Endothelial cell of umbilical vein (primary cell): ENCODE data around the gene UBAC1. TPM values are rescaled to one million over a fixed set of nuclear protein-coding genes. Genes with fewer than 3 reads are reported as not detected.
A peak's percentile ranks its signal among the peaks of the same experiment; 100 is the strongest.

Source experiments
- BruUV-seq: library from RNA; stranded (reverse); fragments of 400-500 nt; replicated peaks from 2 replicates; lab custom pipeline; 2021; lab: Mats Ljungman, UMichigan
- CTCF ChIA-PET: fragments of 300-600, 350-600 bp; sonication (Branson Sonifier 250); formaldehyde crosslinking; loops from one replicate; lab custom pipeline; 2021; ENCODE audit warnings: antibody characterized with exemption, inconsistent platforms; lab: Charles Lee
- POLR2A ChIA-PET: fragments of 300-600, 350-600 bp; sonication (Branson Sonifier 250); formaldehyde crosslinking; loops from one replicate; lab custom pipeline; 2021; ENCODE audit warnings: antibody characterized with exemption, inconsistent platforms; lab: Charles Lee
- DNase-seq: peaks from one replicate; pipeline ENCODE4 v3.0.0-alpha.2; 2011; ENCODE audit warnings: low read depth, low spot score
- FAIRE-seq: peaks from 2 replicates; lab custom pipeline; 2011; peaks lifted over from hg19 to GRCh38; lab: Jason Lieb, UNC
- H2AFZ ChIP-seq: 2 replicates; pipeline ENCODE4 v1.6.0; 2012; ENCODE audit warnings: low read depth, low read length, control low read depth, inconsistent platforms
- H3K27ac ChIP-seq: 2 replicates; pipeline ENCODE4 v1.5.1; 2011; ENCODE audit warnings: low read depth, mild to moderate bottlenecking, control low read depth, low read length, moderate library complexity; ENCODE audit not compliant: insufficient read depth
- H3K27me3 ChIP-seq, 2 experiments: 2 replicates each; pipeline versions ENCODE4 v1.6.0 to v1.6.1; 2011; ENCODE audit warnings: low read length in 2 of 2, mixed read lengths in 1 of 2; ENCODE audit not compliant: control insufficient read depth in 2 of 2, insufficient read depth in 2 of 2
- H3K36me3 ChIP-seq, 2 experiments: 2 replicates in 1 of 2; 3 replicates in 1 of 2; pipeline ENCODE4 v1.5.1; 2011; ENCODE audit warnings: low read length in 2 of 2, mild to moderate bottlenecking in 1 of 2, moderate library complexity in 1 of 2; ENCODE audit not compliant: control insufficient read depth in 2 of 2, insufficient read depth in 2 of 2; ENCODE audit errors: extremely low read depth in 1 of 2
- H3K4me1 ChIP-seq: 3 replicates; pipeline ENCODE4 v1.5.1; 2011; ENCODE audit warnings: mild to moderate bottlenecking, low read length; ENCODE audit not compliant: control insufficient read depth, insufficient read depth; ENCODE audit errors: extremely low read depth
- H3K4me2 ChIP-seq: 2 replicates; pipeline ENCODE4 v1.6.1; 2011; ENCODE audit warnings: low read length, control low read depth, mixed read lengths; ENCODE audit not compliant: insufficient read depth
- H3K4me3 ChIP-seq, 3 experiments: fragments of 200-600 bp in 1 of 3; sonication (generic), shearing (Covaris generic) in 1 of 3; replicated peaks in 1 of 3; 2 replicates each; pipeline ENCODE4 v1.5.1; 2011 to 2016; ENCODE audit warnings: control low read depth in 3 of 3, low read length in 3 of 3, mild to moderate bottlenecking in 2 of 3, inconsistent platforms in 1 of 3, low read depth in 1 of 3, moderate library complexity in 1 of 3; ENCODE audit not compliant: insufficient read depth in 1 of 3
- H3K79me2 ChIP-seq: 2 replicates; pipeline ENCODE4 v1.6.0; 2012; ENCODE audit warnings: low read length, inconsistent platforms; ENCODE audit not compliant: control insufficient read depth, insufficient read depth
- H3K9ac ChIP-seq: replicated peaks from 2 replicates; pipeline ENCODE3; 2011; ENCODE audit warnings: low read length, control low read depth; ENCODE audit not compliant: insufficient read depth; ENCODE audit errors: extremely low read depth
- H3K9me1 ChIP-seq: replicated peaks from 3 replicates; pipeline ENCODE4 v1.6.0; 2011; ENCODE audit warnings: mild to moderate bottlenecking, low read length; ENCODE audit not compliant: control insufficient read depth, insufficient read depth; ENCODE audit errors: extremely low read depth
- H3K9me3 ChIP-seq: replicated peaks from 2 replicates; pipeline ENCODE4 v1.5.1; 2012; ENCODE audit warnings: low read length, inconsistent platforms; ENCODE audit not compliant: control insufficient read depth, insufficient read depth
- H4K20me1 ChIP-seq: replicated peaks from 2 replicates; pipeline ENCODE3; 2011; ENCODE audit warnings: mild to moderate bottlenecking, low read length; ENCODE audit not compliant: control insufficient read depth, insufficient read depth; ENCODE audit errors: extremely low read depth
- CTCF ChIP-seq, 2 donors: IDR thresholded peaks; 1 replicate in 1 of 2; 2 replicates in 1 of 2; pipeline ENCODE4 v1.5.1; 2011; ENCODE audit warnings: low read length in 2 of 2, mild to moderate bottlenecking in 2 of 2, moderate library complexity in 2 of 2, control low read depth in 1 of 2, inconsistent platforms in 1 of 2, low read depth in 1 of 2; ENCODE audit not compliant: insufficient read depth in 1 of 2; ENCODE audit errors: extremely low read depth in 1 of 2
- EZH2 ChIP-seq: IDR thresholded peaks from 2 replicates; pipeline ENCODE4 v1.6.1; 2012; ENCODE audit warnings: borderline replicate concordance, low read depth, mild to moderate bottlenecking, moderate library complexity, low read length, inconsistent platforms; ENCODE audit not compliant: severe bottlenecking
- FOS ChIP-seq: IDR thresholded peaks from 2 replicates; pipeline ENCODE4 v1.6.1; 2011; ENCODE audit warnings: mild to moderate bottlenecking, low read length, moderate library complexity, borderline replicate concordance; ENCODE audit not compliant: insufficient read depth
- GATA2 ChIP-seq: IDR thresholded peaks from 2 replicates; pipeline ENCODE4 v1.7.0; 2011; ENCODE audit warnings: low read depth, mild to moderate bottlenecking, moderate library complexity, mixed read lengths, low read length; ENCODE audit not compliant: insufficient read length, insufficient read depth
- JUN ChIP-seq: IDR thresholded peaks from 2 replicates; pipeline ENCODE4 v1.6.1; 2011; ENCODE audit warnings: borderline replicate concordance, low read depth; ENCODE audit not compliant: insufficient read length, insufficient read depth
- MYC ChIP-seq: IDR thresholded peaks from one replicate; pipeline ENCODE4 v1.6.1; 2011; ENCODE audit warnings: mild to moderate bottlenecking, low read depth, low read length
- POLR2A ChIP-seq: IDR thresholded peaks from 2 replicates; pipeline ENCODE4 v1.6.1; 2012; ENCODE audit warnings: low read depth, mild to moderate bottlenecking, control low read depth, low read length
- dilution Hi-C: fragments of 300-500 bp; cut with MboI; formaldehyde crosslinking; loops from one replicate; pipeline ENCODE4 v1.15.0; 2019; ENCODE audit warnings: low sequenced_read_pairs; ENCODE audit not compliant: extremely low pct_ligation_motif_present
- intact Hi-C: fragments of 100-400 bp; cut with micrococcal nuclease; formaldehyde crosslinking; loops from one replicate; pipeline ENCODE4 v1.10.0; 2022
- polyA plus RNA-seq, 4 experiments: library from polyadenylated mRNA; depleted of rRNA in 3 of 4; stranded (reverse) in 3 of 4; unstranded in 1 of 4; fragments of >200 nt; gene quantifications; 2 replicates each; pipeline versions ENCODE4 v1.2.1 to v1.2.3, GENCODE V29; 2011 to 2012; ENCODE audit warnings: missing spikeins in 1 of 4
- total RNA-seq: library from RNA; stranded (reverse); gene quantifications from 2 replicates; pipeline ENCODE4 v1.2.3, GENCODE V29; 2021
- TF ChIP-seq, protein P1 (sequence below): IDR thresholded peaks from 2 replicates; pipeline ENCODE4 v1.6.1; 2011; ENCODE audit not compliant: insufficient read depth, insufficient read length

UBAC1 gene
- total and polyA plus RNA-seq, 2 donors (not counting 3 experiments of a cell fraction or from before 2014, with no cell fraction given), result 39.5 to 56.7 TPM

DNA sequence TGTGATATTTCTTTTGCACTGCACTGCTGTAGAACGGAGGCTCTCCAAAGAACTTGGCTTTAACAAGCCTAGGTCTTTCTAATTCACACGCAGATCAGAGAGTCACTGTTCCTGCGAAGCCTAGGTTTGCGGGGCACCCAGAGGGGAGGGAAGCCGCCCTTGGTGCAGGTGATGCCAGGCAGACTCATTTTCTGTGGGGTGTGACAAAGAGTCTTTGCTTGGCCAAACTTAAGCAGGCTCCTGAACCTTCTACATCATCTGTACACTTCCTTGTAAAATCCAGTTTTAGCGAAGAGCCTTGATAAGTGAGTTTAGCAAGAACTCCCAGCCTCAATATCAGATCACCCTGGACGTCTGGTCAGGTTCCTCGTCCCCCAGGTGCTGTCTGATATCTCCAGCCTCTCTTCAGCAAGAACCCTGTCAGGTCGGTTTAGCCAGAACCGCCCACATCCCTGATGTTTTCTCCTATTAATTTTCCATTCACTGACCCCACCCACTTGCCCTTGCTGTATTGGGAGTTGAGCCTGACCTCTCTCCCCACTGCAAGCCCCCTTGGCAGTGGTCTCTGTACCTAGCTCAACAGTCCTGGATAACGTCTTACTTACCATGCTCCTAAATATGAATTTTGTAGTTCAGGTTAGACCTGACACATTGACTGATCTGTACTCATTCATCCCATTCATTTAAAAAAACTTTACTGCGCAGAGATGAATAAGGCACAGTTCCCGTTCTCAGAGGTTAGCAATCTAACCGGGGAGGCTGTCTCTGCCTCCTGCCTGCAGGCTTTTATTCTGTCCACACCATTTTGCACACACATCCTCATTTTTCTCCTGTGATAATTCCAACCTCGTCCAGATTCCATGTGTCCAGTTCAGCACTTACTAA is 880 bp upstream of the UBAC1 start:
- Histone ChIP-seq H2AFZ (peak overlapping the region; percentile 23), H3K4me3 (no peak overlapping the region), H3K79me2 (peaks cover 22% of the 10 kb centered on the region), H4K20me1 (no peaks in the 10 kb centered on the region), H3K9ac (no peak overlapping the region), H3K4me2 (no peak overlapping the region), H3K9me3 (no peaks in the 10 kb centered on the region), H3K9me1 (no peaks in the 10 kb centered on the region), H3K36me3 (no peaks in the 10 kb centered on the region), H3K27me3 (no peaks in the 10 kb centered on the region), H3K4me1 (peaks cover 8% of the 10 kb centered on the region), H3K27ac (no peak overlapping the region)
- dilution Hi-C loops (no loop called here), intact Hi-C loops (loop anchor here (2.0 to 10.0 kb wide), 6 partner anchors 55 to 360 kb away; partner anchors contain the start of gene CAMSAP1)
- BruUV-seq, result no TSS peak
- DNase-seq (no peak), FAIRE-seq (peak; percentile 74)
- ChIA-PET POLR2A (no interaction called here), CTCF (interaction anchor here (0.9 to 2.8 kb wide), 11 partner anchors 8 to 243 kb away, joined by 3 to 20 read pairs (median 4); partner anchors contain the start of gene NACC2)
- TF ChIP-seq EZH2, result no peak
- no peak for TF ChIP-seq CTCF (IDR thresholded peaks at IDR 0.05; ENCODE audit: extremely low read depth in 1 of 2, insufficient read depth in 1 of 2, low read depth in 1 of 2, low read length in 2 of 2)
- TF ChIP-seq JUN, result no peak
- TF ChIP-seq GATA2, result no peak
- TF ChIP-seq MYC, result no peak
- no peak for TF ChIP-seq POLR2A
- no peak for TF ChIP-seq FOS
- TF ChIP-seq, protein P1, sequence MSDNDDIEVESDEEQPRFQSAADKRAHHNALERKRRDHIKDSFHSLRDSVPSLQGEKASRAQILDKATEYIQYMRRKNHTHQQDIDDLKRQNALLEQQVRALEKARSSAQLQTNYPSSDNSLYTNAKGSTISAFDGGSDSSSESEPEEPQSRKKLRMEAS, result no peak
